Parathyroid adenoma (tissue), 2 donors: ENCODE data around the gene TMEM174.

Experiments used
- H2AFZ ChIP-seq: fragments of 300-600 bp; sonication (generic); one replicate; pipeline ENCODE4 v1.7.0; 2017; ENCODE audit warnings: antibody characterized with exemption, mild to moderate bottlenecking
- H3K27ac ChIP-seq: fragments of 300-600 bp; sonication (generic); one replicate; pipeline ENCODE4 v1.7.0; 2017
- H3K27me3 ChIP-seq: fragments of 300-600 bp; sonication (generic); one replicate; pipeline ENCODE4 v1.7.0; 2017; ENCODE audit warnings: low read length; ENCODE audit not compliant: control insufficient read depth, insufficient read depth
- H3K36me3 ChIP-seq: fragments of 300-600 bp; sonication (generic); one replicate; pipeline ENCODE4 v1.7.0; 2017; ENCODE audit warnings: low read length; ENCODE audit not compliant: control insufficient read depth, insufficient read depth
- H3K4me1 ChIP-seq: fragments of 300-600 bp; sonication (generic); one replicate; pipeline ENCODE4 v1.7.0; 2017; ENCODE audit warnings: control low read depth
- H3K4me2 ChIP-seq: fragments of 300-600 bp; sonication (generic); one replicate; pipeline ENCODE4 v1.7.0; 2017; ENCODE audit warnings: low read length
- H3K4me3 ChIP-seq: fragments of 300-600 bp; sonication (generic); one replicate; pipeline ENCODE4 v1.7.0; 2017; ENCODE audit warnings: low read depth, low read length
- H3K79me2 ChIP-seq: fragments of 300-600 bp; sonication (generic); one replicate; pipeline ENCODE4 v1.7.0; 2017; ENCODE audit warnings: control low read depth
- H3K9ac ChIP-seq: fragments of 300-600 bp; sonication (generic); one replicate; pipeline ENCODE4 v1.7.0; 2017; ENCODE audit warnings: mild to moderate bottlenecking
- H3K9me3 ChIP-seq: fragments of 300-600 bp; sonication (generic); one replicate; pipeline ENCODE4 v1.7.0; 2017; ENCODE audit warnings: low read length; ENCODE audit not compliant: control insufficient read depth
- TF ChIP-seq, protein P1 (sequence below): fragments of 300-600 bp; sonication (generic); IDR thresholded peaks from one replicate; pipeline ENCODE4 v1.7.0; 2017; ENCODE audit warnings: antibody characterized with exemption, mild to moderate bottlenecking
- donor health status: primary hyperparathyroidism.

The TMEM174 gene

DNA sequence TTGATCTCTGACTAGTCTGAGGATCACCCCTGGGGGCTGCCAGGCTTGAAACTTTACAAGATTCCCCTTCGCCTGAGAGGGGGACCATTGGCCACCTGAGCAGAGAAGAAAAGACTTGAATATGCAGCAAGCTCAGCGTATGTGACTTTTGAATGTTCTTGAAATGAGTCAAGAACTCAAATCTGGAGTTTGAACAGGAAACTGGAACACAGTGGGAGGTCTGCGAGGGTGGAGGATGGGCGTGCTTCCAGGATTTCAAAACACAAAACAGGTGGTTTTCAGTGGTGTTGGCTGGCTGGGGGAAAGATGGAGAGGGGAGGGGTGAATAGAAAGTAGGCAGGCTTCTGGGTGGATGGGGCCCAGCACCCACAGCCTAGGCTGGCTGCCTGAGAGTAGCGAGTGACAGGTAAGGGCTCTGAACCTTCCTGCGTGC lies 40.6 kb downstream of the TMEM174 start:
- Histone ChIP-seq H3K79me2 (no peaks in the 10 kb centered on the region), H3K27me3 (peaks cover 5% of the 10 kb centered on the region), H2AFZ (no peak overlapping the region), H3K4me1 (no peaks in the 10 kb centered on the region), H3K4me3 (no peak overlapping the region), H3K36me3 (no peaks in the 10 kb centered on the region), H3K27ac (no peak overlapping the region), H3K9ac (no peak overlapping the region), H3K9me3 (no peaks in the 10 kb centered on the region), H3K4me2 (no peak overlapping the region)
- TF ChIP-seq, protein P1, sequence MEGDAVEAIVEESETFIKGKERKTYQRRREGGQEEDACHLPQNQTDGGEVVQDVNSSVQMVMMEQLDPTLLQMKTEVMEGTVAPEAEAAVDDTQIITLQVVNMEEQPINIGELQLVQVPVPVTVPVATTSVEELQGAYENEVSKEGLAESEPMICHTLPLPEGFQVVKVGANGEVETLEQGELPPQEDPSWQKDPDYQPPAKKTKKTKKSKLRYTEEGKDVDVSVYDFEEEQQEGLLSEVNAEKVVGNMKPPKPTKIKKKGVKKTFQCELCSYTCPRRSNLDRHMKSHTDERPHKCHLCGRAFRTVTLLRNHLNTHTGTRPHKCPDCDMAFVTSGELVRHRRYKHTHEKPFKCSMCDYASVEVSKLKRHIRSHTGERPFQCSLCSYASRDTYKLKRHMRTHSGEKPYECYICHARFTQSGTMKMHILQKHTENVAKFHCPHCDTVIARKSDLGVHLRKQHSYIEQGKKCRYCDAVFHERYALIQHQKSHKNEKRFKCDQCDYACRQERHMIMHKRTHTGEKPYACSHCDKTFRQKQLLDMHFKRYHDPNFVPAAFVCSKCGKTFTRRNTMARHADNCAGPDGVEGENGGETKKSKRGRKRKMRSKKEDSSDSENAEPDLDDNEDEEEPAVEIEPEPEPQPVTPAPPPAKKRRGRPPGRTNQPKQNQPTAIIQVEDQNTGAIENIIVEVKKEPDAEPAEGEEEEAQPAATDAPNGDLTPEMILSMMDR: no peak

DNA sequence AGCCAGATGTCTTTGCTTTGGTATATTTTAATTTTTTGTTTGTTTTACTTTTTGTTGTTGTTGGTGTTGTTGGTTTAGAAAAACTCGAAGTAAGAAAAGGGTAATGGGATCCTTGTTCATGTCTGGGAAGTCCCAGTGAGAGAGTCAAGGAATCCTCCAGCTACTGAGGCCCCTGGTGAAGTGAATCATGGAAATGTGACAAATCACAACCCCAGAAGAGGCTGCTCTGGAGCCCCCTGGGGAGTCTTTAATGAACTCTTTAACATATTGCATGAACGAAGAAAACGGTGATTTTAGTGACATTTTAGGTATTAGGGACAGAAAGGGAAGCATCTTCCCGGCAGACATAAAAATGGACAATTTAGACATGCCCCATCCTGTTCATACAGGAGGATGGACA lies 41.3 kb downstream of the TMEM174 start:
- H2AFZ ChIP-seq: no peak overlapping the region
- no peaks in the 10 kb centered on the region for H3K9me3 ChIP-seq
- H3K9ac ChIP-seq: no peak overlapping the region
- H3K4me3 ChIP-seq: no peak overlapping the region
- TF ChIP-seq, protein P1: no peak
- peaks cover 5% of the 10 kb centered on the region for H3K27me3 ChIP-seq
- H3K4me2 ChIP-seq: no peak overlapping the region
- H3K36me3 ChIP-seq: no peaks in the 10 kb centered on the region
- H3K79me2 ChIP-seq: no peaks in the 10 kb centered on the region
- no peak overlapping the region for H3K27ac ChIP-seq
- H3K4me1 ChIP-seq: no peaks in the 10 kb centered on the region

DNA sequence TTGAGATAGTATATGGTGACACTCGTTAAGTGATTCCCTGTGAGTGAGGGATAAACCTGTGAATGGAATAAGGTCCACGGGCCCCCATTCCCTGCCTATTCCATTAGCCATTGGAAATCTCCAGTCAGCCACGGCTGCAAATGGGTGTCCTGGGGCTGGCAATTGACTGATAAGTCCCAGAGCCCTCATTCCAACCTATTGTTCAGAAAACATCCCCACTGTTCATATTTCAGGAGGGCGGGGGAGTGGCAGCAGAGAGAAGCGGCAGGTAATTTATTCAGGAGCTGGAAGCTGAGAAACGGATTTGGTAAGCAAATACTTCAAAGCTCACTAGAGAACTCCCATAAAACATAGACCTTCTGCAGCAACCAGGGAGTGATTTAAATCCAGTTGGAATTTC lies 42.0 kb downstream of the TMEM174 start:
- no peak overlapping the region for H3K4me3 ChIP-seq
- TF ChIP-seq, protein P1: no peak
- no peak overlapping the region for H3K4me2 ChIP-seq
- no peak overlapping the region for H3K27ac ChIP-seq
- H3K9ac ChIP-seq: no peak overlapping the region
- H3K9me3 ChIP-seq: no peaks in the 10 kb centered on the region
- no peak overlapping the region for H2AFZ ChIP-seq
- no peaks in the 10 kb centered on the region for H3K4me1 ChIP-seq
- peaks cover 5% of the 10 kb centered on the region for H3K27me3 ChIP-seq
- H3K79me2 ChIP-seq: no peaks in the 10 kb centered on the region
- no peaks in the 10 kb centered on the region for H3K36me3 ChIP-seq

DNA sequence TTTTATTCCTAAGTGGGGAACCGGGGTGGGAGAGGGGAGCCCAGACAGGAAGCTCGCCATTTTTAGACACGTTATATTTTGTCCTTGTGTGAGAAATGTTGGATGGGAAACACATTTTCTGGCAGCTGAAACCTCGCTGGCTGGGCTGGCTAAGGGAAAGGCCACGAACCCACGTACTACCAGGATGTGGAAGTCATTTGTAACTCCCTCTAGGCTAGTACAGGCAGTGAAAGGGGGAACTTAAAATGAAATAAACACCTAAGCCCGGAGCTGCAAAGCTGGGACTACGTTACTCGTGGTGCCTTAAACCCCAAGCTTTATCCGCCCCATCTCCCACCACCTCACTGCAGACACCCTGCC lies 42.5 kb downstream of the TMEM174 start:
- Histone ChIP-seq H3K9me3 (no peaks in the 10 kb centered on the region), H3K4me3 (no peak overlapping the region), H3K27ac (no peak overlapping the region), H3K36me3 (no peaks in the 10 kb centered on the region), H2AFZ (peak overlapping the region; percentile 94), H3K27me3 (peaks cover 5% of the 10 kb centered on the region), H3K9ac (no peak overlapping the region), H3K79me2 (no peaks in the 10 kb centered on the region), H3K4me2 (peak overlapping the region; percentile 75), H3K4me1 (no peaks in the 10 kb centered on the region)
- TF ChIP-seq, protein P1: no peak

DNA sequence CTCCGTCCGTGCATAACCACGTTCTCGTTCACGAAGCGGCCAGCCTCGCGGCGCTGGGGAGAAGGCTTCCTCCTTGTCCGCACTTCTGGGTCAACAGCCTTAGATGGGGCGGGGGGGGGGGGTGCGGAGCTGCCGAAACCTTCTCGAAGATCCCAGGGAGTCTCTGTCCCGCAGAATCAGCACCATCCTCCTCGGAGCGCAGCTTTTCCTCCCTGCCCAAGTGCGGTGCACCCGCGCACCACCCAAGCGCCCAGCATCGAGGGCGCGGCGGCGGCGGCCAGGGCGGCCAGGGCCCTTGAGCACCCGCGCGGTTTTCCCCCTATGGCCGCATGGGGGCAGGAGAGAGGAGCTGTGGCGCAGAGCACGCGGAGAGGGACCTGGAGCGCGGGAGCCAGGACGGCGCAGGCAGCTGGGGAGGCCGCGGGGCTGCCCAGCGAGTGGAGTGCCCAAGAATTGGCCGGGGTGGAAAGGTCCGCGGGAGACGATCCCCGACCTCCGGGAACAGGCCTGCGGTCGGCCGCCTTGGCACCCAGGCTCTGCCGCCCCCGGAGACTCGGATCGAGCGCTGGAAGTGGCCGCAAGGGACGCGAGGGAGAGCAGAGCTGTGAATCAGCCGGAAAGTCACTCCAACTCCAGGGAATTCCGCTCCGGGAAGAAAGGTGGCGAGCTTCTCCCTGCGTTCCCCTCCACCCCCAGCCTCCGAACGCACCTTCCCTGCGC lies 43.1 kb downstream of the TMEM174 start:
- H3K36me3 ChIP-seq: no peaks in the 10 kb centered on the region
- H3K9ac ChIP-seq: no peak overlapping the region
- peaks cover 5% of the 10 kb centered on the region for H3K27me3 ChIP-seq
- TF ChIP-seq, protein P1: peak; percentile 80
- no peaks in the 10 kb centered on the region for H3K4me1 ChIP-seq
- peak overlapping the region; percentile 94 for H2AFZ ChIP-seq
- H3K4me2 ChIP-seq: peak overlapping the region; percentile 75
- H3K4me3 ChIP-seq: peak overlapping the region; percentile 36
- H3K9me3 ChIP-seq: no peaks in the 10 kb centered on the region
- H3K27ac ChIP-seq: no peak overlapping the region
- H3K79me2 ChIP-seq: no peaks in the 10 kb centered on the region
